ENCODE results near the gene LMNA. TPM values are rescaled to one million over a fixed set of nuclear protein-coding genes. Genes with fewer than 3 reads are reported as not detected.
A peak's percentile ranks its signal among the peaks of the same experiment; 100 is the strongest.

Gene LMNA
- polyA plus RNA-seq, 1 of the 3 experiments (the other 2 are of a cell fraction): 983 TPM

DNA sequence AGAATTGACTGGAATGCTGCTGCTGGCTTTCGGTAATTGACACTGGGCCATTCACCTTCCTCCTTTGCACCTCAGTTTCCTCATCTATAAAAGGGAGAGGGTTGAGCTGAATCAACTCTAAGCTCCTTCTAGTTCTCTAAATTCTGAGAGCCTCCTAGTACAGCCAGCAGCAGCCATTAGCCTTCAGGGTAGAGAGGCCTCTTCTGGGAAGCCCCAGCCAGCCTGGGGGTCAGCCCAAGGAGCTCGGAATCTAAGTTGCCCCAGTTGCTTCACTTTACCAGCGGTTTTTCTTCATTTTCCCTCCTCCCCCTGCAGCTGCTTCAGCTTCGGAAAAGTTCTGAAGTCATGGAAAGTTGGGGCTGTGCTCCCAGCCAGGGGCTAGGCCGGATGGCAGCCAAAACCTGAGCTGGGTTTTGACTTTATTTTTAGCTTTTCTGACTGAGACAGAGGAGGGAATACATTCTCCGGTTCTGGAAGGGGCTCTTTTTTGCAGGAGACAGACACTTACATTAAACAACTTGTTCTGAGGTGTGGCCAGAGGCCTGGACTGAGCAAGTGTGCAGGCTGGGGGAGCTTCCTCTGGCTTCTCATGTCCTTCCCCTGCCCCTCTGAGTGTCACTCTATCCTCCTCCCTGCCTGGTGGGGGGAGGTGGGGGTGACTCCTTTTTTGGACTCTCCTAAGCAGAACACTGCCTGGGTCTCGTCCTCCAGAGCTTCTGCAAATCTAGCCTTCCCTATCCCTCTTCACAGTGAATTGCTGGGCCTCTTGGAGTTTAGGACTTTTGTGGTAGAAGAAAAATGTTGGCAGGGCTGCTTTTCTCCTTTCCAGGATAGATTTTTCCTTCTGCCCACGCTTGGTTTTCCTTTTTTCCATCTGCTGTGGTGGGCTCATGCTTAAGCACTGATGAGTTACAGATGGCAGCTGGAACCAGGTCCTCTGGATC lies 14.4 kb downstream of the LMNA start:
- peaks cover 93% of the 10 kb centered on the region for H3K79me2 ChIP-seq (ENCODE audit: insufficient read depth)
- no peak for DNase-seq
- CTCF ChIA-PET: interaction anchor here (0.6 to 40.5 kb wide), 27 partner anchors 12 to 208 kb away, joined by 3 to 1559 read pairs (median 7); partner anchors contain the start of genes LMNA, MEX3A and PMF1
- no peaks in the 10 kb centered on the region for H3K27me3 ChIP-seq (ENCODE audit: insufficient read depth)
- no peaks in the 10 kb centered on the region for H3K9me2 ChIP-seq
- H2AFZ ChIP-seq (ENCODE audit: low read depth): no peak overlapping the region
- peaks cover 19 to 48% of the 10 kb centered on the region in 2 experiments for H3K36me3 ChIP-seq (replicated peaks in 1 of 2; ENCODE audit: control insufficient read depth in 1 of 2, insufficient read depth in 2 of 2, low read length in 1 of 2)
- TF ChIP-seq NFIC (IDR thresholded peaks at IDR 0.05; ENCODE audit: borderline replicate concordance) (0 out of 2 replicates have a peak, but pooled peaks have one; percentile 9), TCF12 (IDR thresholded peaks at IDR 0.05) (peak; percentile 71), RAD21 (IDR thresholded peaks at IDR 0.05; ENCODE audit: low read length) (no peak), IRF3 (IDR thresholded peaks at IDR 0.05; ENCODE audit: low read depth, low read length) (no peak), REST (IDR thresholded peaks at IDR 0.05; ENCODE audit: low read depth, low read length) (peak; percentile 11; the same call in 1 of the 2 replicates)
- H3K27ac ChIP-seq (ENCODE audit: low read depth in 2 of 2, low read length in 1 of 2): peak overlapping the region; percentile 94 to 100
- no peaks in the 10 kb centered on the region for H3K9me3 ChIP-seq
- H3K9ac ChIP-seq: peak overlapping the region; percentile 97
- H4K20me1 ChIP-seq (ENCODE audit: insufficient read depth): peaks cover 82% of the 10 kb centered on the region
- POLR2A ChIA-PET: interaction anchor here (1.0 to 1.2 kb wide), 4 partner anchors 14 to 35 kb away, joined by 3 to 5 read pairs (median 4); partner anchors contain the start of gene LMNA
- H3F3A ChIP-seq (replicated peaks; ENCODE audit: insufficient read depth): peaks cover 93% of the 10 kb centered on the region
- WGBS (ENCODE audit: low lambda C conversion rate): 25% methylated on average over 8 of the region's 8 CpGs
- peak overlapping the region; percentile 91 for H3K4me2 ChIP-seq
- H3K4me3 ChIP-seq (ENCODE audit: low read depth in 2 of 2, low read length in 1 of 2): peak overlapping the region in 1 of 2 experiments; percentile 30; a peak in 2 of 4 replicates
- H3K4me1 ChIP-seq (ENCODE audit: control insufficient read depth in 1 of 2, insufficient read depth in 2 of 2, low read depth in 1 of 2, low read length in 1 of 2): peaks cover 57% of the 10 kb centered on the region in 2 experiments

DNA sequence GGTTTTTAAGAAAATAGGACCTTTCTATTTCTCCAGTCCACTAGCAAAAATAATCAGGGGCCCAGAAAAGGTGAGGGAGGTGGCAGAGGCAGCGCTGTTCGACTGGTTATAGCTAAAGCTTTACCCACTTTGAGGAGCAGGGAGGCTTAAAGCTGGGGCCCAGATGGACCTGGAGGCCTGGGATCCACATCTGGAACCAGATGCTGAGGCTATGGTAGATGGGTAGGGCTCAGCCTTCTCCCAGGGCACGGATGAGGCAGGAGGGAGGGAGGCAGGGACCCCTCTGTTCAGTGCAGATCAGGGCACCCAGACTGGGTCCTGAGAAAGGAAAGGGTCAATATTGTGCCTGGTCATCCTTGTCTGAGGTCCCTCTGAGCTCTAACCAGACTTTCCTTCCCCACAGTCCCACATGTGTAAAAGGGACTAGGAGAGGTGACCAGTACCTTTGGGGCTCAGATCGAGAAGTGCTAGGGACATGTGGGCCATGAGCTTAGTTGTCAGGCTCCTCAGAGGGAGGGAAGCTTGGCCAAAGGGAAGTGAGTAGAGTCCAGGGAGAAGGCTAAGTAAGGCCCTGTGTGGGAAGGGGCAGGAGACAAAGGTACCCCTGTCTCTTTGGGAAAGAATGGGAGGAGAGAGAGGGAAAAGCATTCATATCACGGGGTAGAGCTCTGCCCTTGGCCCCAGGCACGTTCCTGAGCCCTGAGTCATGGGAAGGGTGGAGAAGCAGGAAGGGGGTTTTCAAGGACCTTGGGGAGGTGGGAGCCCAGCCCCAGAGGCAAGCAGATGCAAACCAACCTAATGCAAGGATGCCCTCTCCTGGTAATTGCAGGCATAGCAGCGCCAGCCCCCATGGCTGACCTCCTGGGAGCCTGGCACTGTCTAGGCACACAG lies 15.4 kb downstream of the LMNA start:
- Histone ChIP-seq H3K4me3 (ENCODE audit: low read depth in 2 of 2, low read length in 1 of 2) (peak overlapping the region in 1 of 2 experiments; percentile 30; a peak in 1 of 4 replicates), H3K4me2 (peak overlapping the region; percentile 91), H3K36me3 (replicated peaks in 1 of 2; ENCODE audit: control insufficient read depth in 1 of 2, insufficient read depth in 2 of 2, low read length in 1 of 2) (peaks cover 29 to 55% of the 10 kb centered on the region in 2 experiments), H3K79me2 (ENCODE audit: insufficient read depth) (peaks cover 93% of the 10 kb centered on the region), H2AFZ (ENCODE audit: low read depth) (no peak overlapping the region), H3K9me2 (no peaks in the 10 kb centered on the region), H3K4me1 (ENCODE audit: control insufficient read depth in 1 of 2, insufficient read depth in 2 of 2, low read depth in 1 of 2, low read length in 1 of 2) (peaks cover 47 to 49% of the 10 kb centered on the region in 2 experiments), H3K9ac (peak overlapping the region; percentile 97), H4K20me1 (ENCODE audit: insufficient read depth) (peaks cover 82% of the 10 kb centered on the region), H3K27me3 (ENCODE audit: insufficient read depth) (no peaks in the 10 kb centered on the region), H3F3A (replicated peaks; ENCODE audit: insufficient read depth) (peaks cover 93% of the 10 kb centered on the region), H3K9me3 (no peaks in the 10 kb centered on the region), H3K27ac (ENCODE audit: low read depth in 2 of 2, low read length in 1 of 2) (peak overlapping the region; percentile 94 to 100)
- CTCF ChIA-PET: interaction anchor here (0.6 to 40.5 kb wide), 42 partner anchors 11 to 1659 kb away, joined by 3 to 1559 read pairs (median 4); partner anchors contain the start of genes LMNA, MEX3A, PAQR6 and PMF1
- DNase-seq: peak; percentile 90
- 39% methylated on average over 7 of the region's 7 CpGs for whole genome bisulfite sequencing (ENCODE audit: low lambda C conversion rate)
- POLR2A ChIA-PET: interaction anchor here (0.7 to 1.1 kb wide), 4 partner anchors 15 to 36 kb away, joined by 3 to 5 read pairs (median 4); no protein-coding TSS in a partner anchor
- no peak for TF ChIP-seq USF2 (IDR thresholded peaks at IDR 0.05; ENCODE audit: borderline replicate concordance, low read depth, low read length)
- TF ChIP-seq, protein P1, sequence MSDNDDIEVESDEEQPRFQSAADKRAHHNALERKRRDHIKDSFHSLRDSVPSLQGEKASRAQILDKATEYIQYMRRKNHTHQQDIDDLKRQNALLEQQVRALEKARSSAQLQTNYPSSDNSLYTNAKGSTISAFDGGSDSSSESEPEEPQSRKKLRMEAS (IDR thresholded peaks at IDR 0.05; ENCODE audit: low read depth): peak; percentile 76; the same call in 1 of the 2 replicates
- TF ChIP-seq NFIC (IDR thresholded peaks at IDR 0.05; ENCODE audit: borderline replicate concordance): peak; percentile 70
- peak; percentile 58; the same call in 1 of the 2 replicates for TF ChIP-seq REST (IDR thresholded peaks at IDR 0.05; ENCODE audit: low read depth, low read length)
- peak; percentile 79; the same call in 1 of the 2 replicates for TF ChIP-seq SIN3A (IDR thresholded peaks at IDR 0.05; ENCODE audit: borderline replicate concordance, low read depth, low read length)
- TF ChIP-seq MXI1 (IDR thresholded peaks at IDR 0.05; ENCODE audit: low read depth, low read length): no peak
- peak; percentile 67 for TF ChIP-seq TEAD4 (IDR thresholded peaks at IDR 0.05; ENCODE audit: borderline replicate concordance, insufficient read depth)

Data from SK-N-SH (cell line).